Osteocyte (in vitro differentiated cells): Measurements from ENCODE around the gene MYH14. TPM values are rescaled to one million over a fixed set of nuclear protein-coding genes. Genes with fewer than 3 reads are reported as not detected.

Experiments
- DNase-seq: peaks from one replicate; pipeline ENCODE4 v3.0.0; 2021; ENCODE audit warnings: mixed read lengths; ENCODE audit not compliant: unreplicated experiment; ENCODE audit errors: extremely low spot score
- H3K27ac Mint-ChIP-seq: one replicate; pipeline ENCODE4 v1.8.0; 2021; ENCODE audit warnings: mild to moderate bottlenecking, mixed read lengths; ENCODE audit not compliant: unreplicated experiment
- H3K27me3 Mint-ChIP-seq: one replicate; pipeline ENCODE4 v1.8.0; 2021; ENCODE audit warnings: mixed read lengths; ENCODE audit not compliant: unreplicated experiment
- H3K36me3 Mint-ChIP-seq: one replicate; pipeline ENCODE4 v1.8.0; 2021; ENCODE audit warnings: mixed read lengths; ENCODE audit not compliant: unreplicated experiment
- H3K4me1 Mint-ChIP-seq: one replicate; pipeline ENCODE4 v1.8.0; 2021; ENCODE audit warnings: mixed read lengths; ENCODE audit not compliant: unreplicated experiment
- H3K4me3 Mint-ChIP-seq: one replicate; pipeline ENCODE4 v1.8.0; 2021; ENCODE audit warnings: mild to moderate bottlenecking, moderate library complexity, mixed read lengths; ENCODE audit not compliant: unreplicated experiment
- H3K9me3 Mint-ChIP-seq: one replicate; pipeline ENCODE4 v1.8.0; 2021; ENCODE audit warnings: mixed read lengths; ENCODE audit not compliant: unreplicated experiment
- total RNA-seq: library from RNA; stranded (reverse); gene quantifications from 2 replicates; pipeline ENCODE4 v1.2.1, GENCODE V29; 2021
- TF ChIP-seq, protein P1 (sequence below): fragments of 200-600 bp; sonication (generic); IDR thresholded peaks from 2 replicates; pipeline ENCODE4 v1.5.0; 2021; ENCODE audit warnings: antibody characterized with exemption, mild to moderate bottlenecking, moderate library complexity

The MYH14 gene
- total RNA-seq, 1 donor from 2014 or later: not detected

DNA sequence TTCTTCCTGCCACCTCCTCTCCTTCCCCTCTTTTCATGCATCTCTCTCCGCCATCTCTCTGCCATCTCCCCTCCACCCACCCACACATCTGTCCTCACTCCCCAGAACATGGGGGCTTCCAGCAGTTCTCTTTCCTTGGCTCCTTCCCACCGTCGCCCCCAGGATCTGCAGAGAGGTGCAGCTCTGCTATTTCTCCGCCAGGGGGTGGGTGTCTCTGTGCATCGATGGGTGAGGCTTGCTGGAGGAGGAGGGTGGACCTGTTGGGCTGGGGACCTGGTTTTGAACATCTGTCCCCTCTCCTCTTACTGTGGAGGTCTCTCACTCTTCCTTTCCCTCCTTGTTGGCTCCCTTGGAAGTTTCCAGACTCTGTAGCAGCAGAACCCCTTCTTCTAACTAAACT, 51.7 kb downstream of the MYH14 start:
- H3K36me3 Mint-ChIP-seq: no peaks in the 10 kb centered on the region
- no peak for DNase-seq
- H3K4me1 Mint-ChIP-seq: no peaks in the 10 kb centered on the region
- peaks cover 24% of the 10 kb centered on the region for H3K9me3 Mint-ChIP-seq
- TF ChIP-seq, protein P1, sequence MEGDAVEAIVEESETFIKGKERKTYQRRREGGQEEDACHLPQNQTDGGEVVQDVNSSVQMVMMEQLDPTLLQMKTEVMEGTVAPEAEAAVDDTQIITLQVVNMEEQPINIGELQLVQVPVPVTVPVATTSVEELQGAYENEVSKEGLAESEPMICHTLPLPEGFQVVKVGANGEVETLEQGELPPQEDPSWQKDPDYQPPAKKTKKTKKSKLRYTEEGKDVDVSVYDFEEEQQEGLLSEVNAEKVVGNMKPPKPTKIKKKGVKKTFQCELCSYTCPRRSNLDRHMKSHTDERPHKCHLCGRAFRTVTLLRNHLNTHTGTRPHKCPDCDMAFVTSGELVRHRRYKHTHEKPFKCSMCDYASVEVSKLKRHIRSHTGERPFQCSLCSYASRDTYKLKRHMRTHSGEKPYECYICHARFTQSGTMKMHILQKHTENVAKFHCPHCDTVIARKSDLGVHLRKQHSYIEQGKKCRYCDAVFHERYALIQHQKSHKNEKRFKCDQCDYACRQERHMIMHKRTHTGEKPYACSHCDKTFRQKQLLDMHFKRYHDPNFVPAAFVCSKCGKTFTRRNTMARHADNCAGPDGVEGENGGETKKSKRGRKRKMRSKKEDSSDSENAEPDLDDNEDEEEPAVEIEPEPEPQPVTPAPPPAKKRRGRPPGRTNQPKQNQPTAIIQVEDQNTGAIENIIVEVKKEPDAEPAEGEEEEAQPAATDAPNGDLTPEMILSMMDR: no peak
- no peak overlapping the region for H3K4me3 Mint-ChIP-seq
- no peaks in the 10 kb centered on the region for H3K27me3 Mint-ChIP-seq
- H3K27ac Mint-ChIP-seq: no peak overlapping the region

DNA sequence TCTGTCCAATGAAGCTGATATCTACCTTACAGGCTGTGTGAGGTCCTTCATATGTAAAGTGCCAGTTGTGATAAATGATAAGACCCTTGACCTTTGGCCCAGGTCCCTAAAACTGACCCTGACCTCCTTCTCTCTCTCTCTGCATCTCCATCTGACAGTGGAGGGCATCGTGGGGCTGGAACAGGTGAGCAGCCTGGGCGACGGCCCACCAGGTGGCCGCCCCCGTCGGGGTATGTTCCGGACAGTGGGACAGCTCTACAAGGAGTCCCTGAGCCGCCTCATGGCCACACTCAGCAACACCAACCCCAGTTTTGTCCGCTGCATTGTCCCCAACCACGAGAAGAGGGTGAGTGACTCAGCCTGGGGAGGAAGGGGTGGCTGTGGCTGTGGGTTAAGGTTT, 53.7 kb downstream of the MYH14 start:
- TF ChIP-seq, protein P1: no peak
- Mint-ChIP-seq H3K27ac (no peak overlapping the region), H3K9me3 (peaks cover 16% of the 10 kb centered on the region), H3K4me3 (no peak overlapping the region), H3K4me1 (no peaks in the 10 kb centered on the region), H3K36me3 (no peaks in the 10 kb centered on the region), H3K27me3 (no peaks in the 10 kb centered on the region)
- no peak for DNase-seq

DNA sequence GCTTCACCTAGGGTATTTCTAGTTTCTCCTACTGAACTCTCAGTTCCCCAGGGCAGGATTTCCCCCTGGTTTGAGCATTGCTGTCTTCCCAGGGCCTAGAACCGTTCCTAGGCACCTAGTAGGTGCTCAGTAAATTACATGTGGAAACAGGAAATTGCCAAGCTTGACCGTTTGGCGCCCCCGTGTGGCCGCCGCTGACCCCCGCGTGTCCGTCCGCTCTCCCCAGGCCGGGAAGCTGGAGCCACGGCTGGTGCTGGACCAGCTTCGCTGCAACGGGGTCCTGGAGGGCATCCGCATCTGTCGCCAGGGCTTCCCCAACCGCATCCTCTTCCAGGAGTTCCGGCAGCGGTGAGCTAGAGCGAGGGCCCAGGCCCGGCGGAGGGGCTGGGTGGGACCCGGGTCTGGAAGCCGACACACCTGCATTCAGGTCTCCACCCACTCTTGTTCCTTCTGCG, 55.5 kb downstream of the MYH14 start:
- no peak overlapping the region for H3K27ac Mint-ChIP-seq
- H3K4me1 Mint-ChIP-seq: no peaks in the 10 kb centered on the region
- DNase-seq: no peak
- no peaks in the 10 kb centered on the region for H3K27me3 Mint-ChIP-seq
- H3K4me3 Mint-ChIP-seq: no peak overlapping the region
- peaks cover 8% of the 10 kb centered on the region for H3K9me3 Mint-ChIP-seq
- H3K36me3 Mint-ChIP-seq: no peaks in the 10 kb centered on the region
- TF ChIP-seq, protein P1: peak; percentile 20

DNA sequence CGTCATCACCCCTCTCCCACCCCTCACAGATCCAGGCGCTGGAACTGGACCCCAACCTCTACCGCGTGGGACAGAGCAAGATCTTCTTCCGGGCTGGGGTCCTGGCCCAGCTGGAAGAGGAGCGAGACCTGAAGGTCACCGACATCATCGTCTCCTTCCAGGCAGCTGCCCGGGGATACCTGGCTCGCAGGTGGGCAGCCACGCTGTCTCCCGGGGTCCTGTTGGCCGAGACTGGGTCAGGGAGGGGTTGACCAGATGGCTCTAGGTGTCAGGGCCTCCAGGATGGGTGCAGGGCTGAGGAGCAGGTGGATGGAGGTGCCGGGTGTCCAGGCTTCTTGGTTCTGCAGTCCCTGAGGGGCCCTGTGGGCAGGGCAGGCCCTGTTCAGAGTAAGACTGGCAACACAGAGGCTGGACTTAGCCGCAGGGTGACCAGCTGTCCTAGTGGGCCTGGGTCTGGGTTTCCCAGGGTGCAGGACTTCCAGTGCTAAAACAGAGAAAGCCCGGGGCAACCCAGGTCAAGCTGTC, 58.1 kb downstream of the MYH14 start:
- Mint-ChIP-seq H3K27ac (no peak overlapping the region), H3K36me3 (no peaks in the 10 kb centered on the region), H3K27me3 (no peaks in the 10 kb centered on the region), H3K4me1 (no peaks in the 10 kb centered on the region), H3K9me3 (peaks cover 3% of the 10 kb centered on the region), H3K4me3 (no peak overlapping the region)
- TF ChIP-seq, protein P1: no peak
- no peak for DNase-seq

DNA sequence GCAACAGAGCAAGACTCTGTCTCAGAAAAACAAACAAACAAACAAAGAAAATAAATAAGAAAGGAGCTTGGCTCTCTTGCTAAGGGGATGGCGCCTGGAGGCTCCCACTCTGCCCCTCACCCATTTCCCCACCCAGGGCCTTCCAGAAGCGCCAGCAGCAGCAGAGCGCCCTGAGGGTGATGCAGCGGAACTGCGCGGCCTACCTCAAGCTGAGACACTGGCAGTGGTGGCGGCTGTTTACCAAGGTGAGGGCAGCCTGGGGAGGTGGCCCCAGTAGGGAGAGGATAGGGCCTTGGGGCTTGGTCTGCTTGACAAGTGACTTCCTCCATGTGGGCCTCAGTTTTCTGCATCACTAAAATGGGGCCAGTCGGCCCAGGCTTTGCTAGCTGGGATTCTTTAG, 59.8 kb downstream of the MYH14 start:
- Mint-ChIP-seq H3K27ac (no peak overlapping the region), H3K27me3 (no peaks in the 10 kb centered on the region), H3K9me3 (no peaks in the 10 kb centered on the region), H3K4me3 (no peak overlapping the region), H3K36me3 (no peaks in the 10 kb centered on the region), H3K4me1 (no peaks in the 10 kb centered on the region)
- TF ChIP-seq, protein P1: no peak
- no peak for DNase-seq
